Kidney (tissue), 14 donors: ENCODE measurements around the gene FSD1L. TPM values are rescaled to one million over a fixed set of nuclear protein-coding genes. Genes with fewer than 3 reads are reported as not detected.

Experiments
- DNase-seq, 5 donors: peaks; one replicate each; pipeline ENCODE4 v3.0.0-alpha.2; 2013 to 2020
- FAIRE-seq: peaks from 2 replicates; lab custom pipeline; 2012; peaks lifted over from hg19 to GRCh38; lab: Jason Lieb, UNC
- H3K27ac ChIP-seq, 2 donors: one replicate each; pipeline ENCODE4 v1.7.0; 2013; ENCODE audit warnings: low read depth in 2 of 2, low read length in 2 of 2, inconsistent platforms in 1 of 2
- H3K27me3 ChIP-seq: one replicate; pipeline ENCODE4 v1.7.1; 2013; ENCODE audit warnings: low read length, inconsistent platforms; ENCODE audit not compliant: control insufficient read depth, insufficient read depth
- H3K36me3 ChIP-seq, 3 donors: one replicate each; pipeline versions ENCODE4 v1.7.0 to v1.7.1; 2013; ENCODE audit warnings: low read length in 3 of 3, control low read depth in 1 of 3, inconsistent platforms in 1 of 3; ENCODE audit not compliant: insufficient read depth in 3 of 3, control insufficient read depth in 2 of 3
- H3K4me1 ChIP-seq, 3 donors: one replicate each; pipeline versions ENCODE4 v1.7.0 to v1.7.1; 2013; ENCODE audit warnings: low read length in 3 of 3, inconsistent platforms in 1 of 3, low read depth in 1 of 3; ENCODE audit not compliant: control insufficient read depth in 2 of 3, insufficient read depth in 2 of 3
- H3K4me3 ChIP-seq, 3 donors: one replicate each; pipeline versions ENCODE4 v1.7.0 to v1.8.1; 2013; ENCODE audit warnings: low read length in 3 of 3, control low read depth in 1 of 3, inconsistent platforms in 1 of 3
- H3K9ac ChIP-seq, 3 donors: one replicate each; pipeline versions ENCODE4 v1.7.0 to v1.7.1; 2013; ENCODE audit warnings: low read length in 3 of 3, control low read depth in 1 of 3, inconsistent platforms in 1 of 3
- H3K9me3 ChIP-seq, 3 donors: one replicate each; pipeline versions ENCODE4 v1.7.0 to v1.7.1; 2013; ENCODE audit warnings: low read length in 3 of 3, control low read depth in 1 of 3, inconsistent platforms in 1 of 3; ENCODE audit not compliant: control insufficient read depth in 2 of 3, insufficient read depth in 1 of 3
- CTCF ChIP-seq: IDR thresholded peaks from 3 replicates; pipeline ENCODE4 v1.5.1; 2012; ENCODE audit warnings: mild to moderate bottlenecking, moderate library complexity, borderline replicate concordance; ENCODE audit not compliant: insufficient read depth; ENCODE audit errors: extremely low read depth
- intact Hi-C: fragments of 100-400 bp; cut with DNase I; formaldehyde crosslinking; loops from one replicate; pipeline ENCODE4 v1.11.1; 2022
- polyA plus RNA-seq: library from polyadenylated mRNA; stranded (reverse); fragments of 350-450 nt; fragmentation: Illumina TruSeq; extraction: RNeasy Lipid Tissue Mini Kit (QIAGEN cat#74804); gene quantifications from one replicate; pipeline ENCODE4 v1.2.3, GENCODE V29; 2014; ENCODE audit warnings: low read depth, low replicate concordance; ENCODE audit not compliant: insufficient read depth
- total RNA-seq: library from RNA; stranded (reverse); fragmentation: NEBNext Ultra II Directional; extraction: Animal tissue kit (Norgen Biotek cat#: 25700); gene quantifications from one replicate; pipeline ENCODE4 v1.2.1, GENCODE V29; 2021
- donor health status: control.
- donor health status: control.
- donor health status: control.
- donor health status: control.
- donor health status: control.
- donor health status: DM: yes; HTN: yes; CAD: no.
- donor health status: Normal renal cell carcinoma (clear cell type).

Gene FSD1L
- total and polyA plus RNA-seq, 2 donors from 2014 or later, result 1.4 to 13.2 TPM

GRCh38 chr9:105503881-105504280, 56.0 kb downstream of the FSD1L start:
- Histone ChIP-seq H3K27ac (no peak overlapping the region), H3K4me3 (no peak overlapping the region), H3K9me3 (no peaks in the 10 kb centered on the region), H3K4me1 (no peaks in the 10 kb centered on the region), H3K27me3 (no peaks in the 10 kb centered on the region), H3K36me3 (peaks cover 0 to 2% (median 0%) of the 10 kb centered on the region in 3 donors), H3K9ac (no peak overlapping the region)
- FAIRE-seq (no peak), DNase-seq (no peak)
- intact Hi-C loops, result no loop called here
- TF ChIP-seq CTCF, result no peak

GRCh38 chr9:105507096-105507790, 59.4 kb downstream of the FSD1L start:
- H3K4me1 ChIP-seq, result no peaks in the 10 kb centered on the region
- H3K36me3 ChIP-seq, result peaks cover 0 to 2% (median 0%) of the 10 kb centered on the region in 3 donors
- no peaks in the 10 kb centered on the region for H3K27me3 ChIP-seq
- no peaks in the 10 kb centered on the region for H3K9me3 ChIP-seq
- H3K4me3 ChIP-seq, result no peak overlapping the region
- intact Hi-C loops, result no loop called here
- no peak for DNase-seq
- H3K27ac ChIP-seq, result no peak overlapping the region
- no peak for TF ChIP-seq CTCF
- FAIRE-seq, result no peak
- H3K9ac ChIP-seq, result no peak overlapping the region

- Histone ChIP-seq H3K27ac (no peak overlapping the region), H3K36me3 (peaks cover 0 to 2% (median 0%) of the 10 kb centered on the region in 3 donors), H3K27me3 (no peaks in the 10 kb centered on the region), H3K9me3 (no peaks in the 10 kb centered on the region), H3K9ac (no peak overlapping the region), H3K4me1 (no peaks in the 10 kb centered on the region), H3K4me3 (no peak overlapping the region)
- intact Hi-C loops, result no loop called here
- no peak for TF ChIP-seq CTCF
- DNase-seq (no peak), FAIRE-seq (no peak)
Observed at GRCh38 chr9:105508530-105508929, 60.7 kb downstream of the FSD1L start.
